Dermis blood vessel endothelial cell (primary cell): ENCODE data around the gene CRB3. TPM values are rescaled to one million over a fixed set of nuclear protein-coding genes. Genes with fewer than 3 reads are reported as not detected.
"Not testable (repeated sequence)": the region's sequence is repeated elsewhere in the genome, so short reads cannot be mapped to it uniquely, and the experiment has no call there.

Source experiments
- DNase-seq: peaks from one replicate; pipeline ENCODE4 v3.0.0; 2010
- total RNA-seq: library from RNA; depleted of rRNA; stranded (reverse); fragments of >200 nt; gene quantifications from 2 replicates; pipeline ENCODE4 v1.2.3, GENCODE V29; 2014

CRB3 gene
- total RNA-seq, 1 donor from 2014 or later = not detected

GRCh38 chr19:6498294-6499036 lies 34.4 kb downstream of the CRB3 start:
- no peak for DNase-seq

GRCh38 chr19:6499052-6499790 lies 35.1 kb downstream of the CRB3 start:
- no peak for DNase-seq

- no peak for DNase-seq
Observed at GRCh38 chr19:6500837-6501739, 37.0 kb downstream of the CRB3 start.

GRCh38 chr19:6501740-6502648 lies 37.9 kb downstream of the CRB3 start, which contains the start of gene TUBB4A:
TSS of gene TUBB4A (minus strand) at chr19:6502309. CDS start at chr19:6502212, 97 bp downstream.
- DNase-seq = no peak

- no peak for DNase-seq
Observed at GRCh38 chr19:6503407-6504201, 39.5 kb downstream of the CRB3 start.

GRCh38 chr19:6508028-6508771 lies 44.1 kb downstream of the CRB3 start:
- DNase-seq = not testable (repeated sequence)

GRCh38 chr19:6509118-6509971 lies 45.3 kb downstream of the CRB3 start:
- DNase-seq = no peak

- no peak for DNase-seq
Observed at GRCh38 chr19:6510618-6511017, 46.5 kb downstream of the CRB3 start.

- no peak for DNase-seq
Observed at GRCh38 chr19:6514089-6514488, 50.0 kb downstream of the CRB3 start.

- DNase-seq = no peak
Observed at GRCh38 chr19:6514926-6515544, 51.0 kb downstream of the CRB3 start.

GRCh38 chr19:6516018-6516658 lies 52.1 kb downstream of the CRB3 start:
- DNase-seq = peak; percentile 97

Other genes with a start within 250 kb of the CRB3 start
- 5.1 and 13.2 TPM in 2 replicates for gene MLLT1, start 184.3 kb upstream of the CRB3 start, total RNA-seq
- gene ACER1, start 130.7 kb upstream of the CRB3 start, total RNA-seq = not detected in 2 replicates
- 74.1 and 79.5 TPM in 2 replicates for gene CLPP, start 102.7 kb upstream of the CRB3 start, total RNA-seq
- gene ALKBH7, start 91.5 kb upstream of the CRB3 start, total RNA-seq = 24.4 and 59.2 TPM in 2 replicates
- gene PSPN, start 88.3 kb upstream of the CRB3 start, total RNA-seq = 0.85 and 1.1 TPM in 2 replicates
- gene GTF2F1, start 71.1 kb upstream of the CRB3 start, total RNA-seq = 41.4 and 74.5 TPM in 2 replicates
- 78.3 and 238 TPM in 2 replicates for gene KHSRP, start 39.5 kb upstream of the CRB3 start, total RNA-seq
- gene SLC25A41, start 30.5 kb upstream of the CRB3 start, total RNA-seq = 0.05 TPM in 1 of 2 replicates, not detected in the other
- 20.4 and 62.0 TPM in 2 replicates for gene SLC25A23, start 4.5 kb upstream of the CRB3 start, total RNA-seq
- not detected in 2 replicates for gene DENND1C, start 17.5 kb downstream of the CRB3 start, total RNA-seq
- not detected in 2 replicates for gene TUBB4A, start 38.0 kb downstream of the CRB3 start, total RNA-seq
- gene TNFSF9, start 66.8 kb downstream of the CRB3 start, total RNA-seq = 0.34 and 0.60 TPM in 2 replicates
- gene CD70, start 126.9 kb downstream of the CRB3 start, total RNA-seq = 0.14 TPM in 1 of 2 replicates, not detected in the other
- gene TNFSF14, start 205.9 kb downstream of the CRB3 start, total RNA-seq = not detected in 2 replicates